PC-3 (cell line): ENCODE results near the gene EXOSC5.

Experiments used
- CTCF ChIP-seq: fragments of 300-600 bp; sonication (generic); conservative IDR thresholded peaks from 2 replicates; pipeline ENCODE4 v1.5.1; 2017; ENCODE audit warnings: antibody characterized with exemption, low read depth, mild to moderate bottlenecking, low read length
- EZH2 ChIP-seq: fragments of 300-600 bp; sonication (generic); IDR thresholded peaks from one replicate; pipeline ENCODE4 v1.6.1; 2017; ENCODE audit warnings: antibody characterized with exemption, mild to moderate bottlenecking, low read length; ENCODE audit not compliant: unreplicated experiment

GRCh38 chr19:41392775-41393174, 4.4 kb downstream of the EXOSC5 start:
- TF ChIP-seq CTCF (no peak), EZH2 (no peak)
